Measurements from ENCODE around the gene RBM5.
A peak's percentile ranks its signal among the peaks of the same experiment; 100 is the strongest.

RBM5 gene

GRCh38 chr3:50139308-50139707 lies 50.6 kb downstream of the RBM5 start:
- DNase-seq: no peak

- no peak for DNase-seq
Observed at GRCh38 chr3:50139718-50140423, 51.2 kb downstream of the RBM5 start.

- DNase-seq: no peak
Observed at GRCh38 chr3:50140990-50141389, 52.3 kb downstream of the RBM5 start.

GRCh38 chr3:50146316-50146901 lies 57.7 kb downstream of the RBM5 start:
- no peak for DNase-seq

GRCh38 chr3:50147016-50147415 lies 58.3 kb downstream of the RBM5 start:
- no peak for DNase-seq

- no peak for DNase-seq
Observed at GRCh38 chr3:50147447-50147846, 58.7 kb downstream of the RBM5 start.

GRCh38 chr3:50147861-50148260 lies 59.1 kb downstream of the RBM5 start:
- no peak for DNase-seq

GRCh38 chr3:50150404-50150750 lies 61.7 kb downstream of the RBM5 start:
- no peak for DNase-seq

GRCh38 chr3:50150863-50151686 lies 62.4 kb downstream of the RBM5 start:
- no peak for DNase-seq

- DNase-seq: no peak
Observed at GRCh38 chr3:50151728-50152127, 63.0 kb downstream of the RBM5 start.

GRCh38 chr3:50153782-50154475 lies 65.2 kb downstream of the RBM5 start:
- DNase-seq: no peak

GRCh38 chr3:50154476-50154839 lies 65.7 kb downstream of the RBM5 start:
- no peak for DNase-seq

GRCh38 chr3:50154840-50155490 lies 66.2 kb downstream of the RBM5 start, which contains the start of gene SEMA3F:
TSS of gene SEMA3F (plus strand) at chr3:50155324. CDS start at chr3:50159623, 4,299 bp downstream.
- peak; percentile 65 for DNase-seq

- no peak for DNase-seq
Observed at GRCh38 chr3:50155491-50155878, 66.8 kb downstream of the RBM5 start.

- no peak for DNase-seq
Observed at GRCh38 chr3:50155891-50156290, 67.2 kb downstream of the RBM5 start.

GRCh38 chr3:50156549-50157493 lies 68.1 kb downstream of the RBM5 start:
- no peak for DNase-seq

- DNase-seq: no peak
Observed at GRCh38 chr3:50157827-50158529, 69.3 kb downstream of the RBM5 start.

GRCh38 chr3:50158530-50159146 lies 69.9 kb downstream of the RBM5 start:
- no peak for DNase-seq

GRCh38 chr3:50160561-50160983 lies 71.9 kb downstream of the RBM5 start:
- DNase-seq: no peak

- DNase-seq: no peak
Observed at GRCh38 chr3:50161320-50161719, 72.6 kb downstream of the RBM5 start.

All from central memory CD4-positive, alpha-beta T cell (primary cell).